ENCODE results near the gene CD180.

The CD180 gene

DNA sequence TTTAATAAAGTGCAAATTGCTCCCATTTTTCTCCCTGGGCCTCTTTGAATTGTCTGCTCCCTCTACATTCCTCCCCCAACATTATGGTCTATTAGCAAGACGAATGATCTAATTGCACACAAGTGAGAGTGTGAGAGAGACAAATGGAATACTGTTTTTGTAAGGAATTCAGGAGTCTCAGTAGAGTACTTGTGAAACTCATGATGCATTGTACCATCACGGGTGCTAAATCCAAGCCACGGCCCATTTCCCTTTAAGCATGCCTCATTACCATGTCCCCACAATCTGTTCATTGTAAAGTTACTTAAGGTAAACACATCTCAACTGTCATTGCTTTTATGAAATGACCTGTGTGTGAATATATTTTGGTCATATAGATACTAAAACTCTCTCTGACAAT lies 62.8 kb downstream of the CD180 start:
- H3K36me3 ChIP-seq (ENCODE audit: control insufficient read depth, insufficient read depth, low read length): no peaks in the 10 kb centered on the region

DNA sequence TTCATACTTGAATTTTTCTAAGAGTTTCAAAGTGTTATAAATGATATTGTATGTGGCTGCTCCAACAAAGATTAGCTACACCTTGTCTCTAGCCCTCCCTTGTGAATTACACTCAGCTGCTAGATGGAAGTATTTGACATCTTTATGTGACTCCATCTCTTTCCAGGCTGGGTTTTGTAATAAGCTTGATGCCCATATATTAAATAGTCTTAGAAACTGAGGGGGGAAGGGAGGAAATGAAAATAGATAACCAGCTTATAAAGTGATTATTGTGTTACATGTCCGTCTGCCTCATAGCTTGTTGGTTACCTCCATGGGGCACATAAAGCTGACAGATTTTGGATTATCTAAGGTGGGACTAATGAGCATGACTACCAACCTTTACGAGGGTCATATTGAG lies 63.4 kb downstream of the CD180 start:
- no peak overlapping the region for H3K4me3 ChIP-seq (ENCODE audit: low read depth, low read length)
- no peaks in the 10 kb centered on the region for H3K9me3 ChIP-seq (ENCODE audit: control insufficient read depth, insufficient read depth, low read length)
- H3K27me3 ChIP-seq (ENCODE audit: control insufficient read depth, insufficient read depth, low read length): no peaks in the 10 kb centered on the region
- H3K9ac ChIP-seq (ENCODE audit: low read depth, low read length): no peak overlapping the region
- H3K4me1 ChIP-seq (ENCODE audit: control insufficient read depth, insufficient read depth, low read length): no peaks in the 10 kb centered on the region
- no peaks in the 10 kb centered on the region for H3K36me3 ChIP-seq (ENCODE audit: control insufficient read depth, insufficient read depth, low read length)

More for the DNA sequence above, 62.8 kb downstream of the CD180 start:
- Histone ChIP-seq H3K4me3 (ENCODE audit: low read depth, low read length) (no peak overlapping the region), H3K9me3 (ENCODE audit: control insufficient read depth, insufficient read depth, low read length) (no peaks in the 10 kb centered on the region), H3K9ac (ENCODE audit: low read depth, low read length) (no peak overlapping the region), H3K27me3 (ENCODE audit: control insufficient read depth, insufficient read depth, low read length) (no peaks in the 10 kb centered on the region), H3K4me1 (ENCODE audit: control insufficient read depth, insufficient read depth, low read length) (no peaks in the 10 kb centered on the region)

GRCh38 chr5:67129768-67130167 lies 66.8 kb downstream of the CD180 start:
- Histone ChIP-seq H3K4me3 (ENCODE audit: low read depth, low read length) (no peak overlapping the region), H3K9ac (ENCODE audit: low read depth, low read length) (no peak overlapping the region), H3K4me1 (ENCODE audit: control insufficient read depth, insufficient read depth, low read length) (no peaks in the 10 kb centered on the region), H3K36me3 (ENCODE audit: control insufficient read depth, insufficient read depth, low read length) (no peaks in the 10 kb centered on the region), H3K27me3 (ENCODE audit: control insufficient read depth, insufficient read depth, low read length) (no peaks in the 10 kb centered on the region), H3K9me3 (ENCODE audit: control insufficient read depth, insufficient read depth, low read length) (no peaks in the 10 kb centered on the region)
